CD8-positive, alpha-beta memory T cell (primary cell): ENCODE measurements around the gene WDR26. TPM values are rescaled to one million over a fixed set of nuclear protein-coding genes. Genes with fewer than 3 reads are reported as not detected.

Experiments
- CTCF ChIA-PET: fragments of 350-600 bp; sonication (Branson Sonifier 250); formaldehyde crosslinking; loops from one replicate; lab custom pipeline; 2021; ENCODE audit warnings: antibody characterized with exemption; lab: Charles Lee
- POLR2A ChIA-PET: fragments of 350-600 bp; sonication (Branson Sonifier 250); formaldehyde crosslinking; loops from one replicate; lab custom pipeline; 2021; ENCODE audit warnings: antibody characterized with exemption; lab: Charles Lee
- DNase-seq, 5 donors: peaks; one replicate each; pipeline versions ENCODE4 v3.0.0 to v3.0.0-alpha.2; 2020 to 2022; ENCODE audit warnings: mixed read lengths in 1 of 5
- H3K27ac ChIP-seq: one replicate; pipeline ENCODE4 v1.7.0; 2013; ENCODE audit warnings: low read depth, mild to moderate bottlenecking, low read length, moderate library complexity
- H3K27me3 ChIP-seq: 2 replicates; pipeline ENCODE4 v1.7.0; 2013; ENCODE audit warnings: low read length, mild to moderate bottlenecking; ENCODE audit not compliant: insufficient read depth, poor library complexity, severe bottlenecking
- H3K36me3 ChIP-seq: 2 replicates; pipeline ENCODE4 v1.7.0; 2013; ENCODE audit warnings: mild to moderate bottlenecking, low read length, moderate library complexity; ENCODE audit not compliant: insufficient read depth
- H3K4me1 ChIP-seq: 2 replicates; pipeline ENCODE4 v1.7.0; 2013; ENCODE audit warnings: mild to moderate bottlenecking, low read length, moderate library complexity; ENCODE audit not compliant: insufficient read depth
- H3K4me3 ChIP-seq: 2 replicates; pipeline ENCODE4 v1.7.0; 2013; ENCODE audit warnings: mild to moderate bottlenecking, low read length
- H3K9me3 ChIP-seq: 2 replicates; pipeline ENCODE4 v1.7.0; 2013; ENCODE audit warnings: mild to moderate bottlenecking, low read length
- H3K27ac Mint-ChIP-seq, 8 donors: one replicate each; pipeline ENCODE4 v1.8.0; 2020 to 2021; ENCODE audit warnings: mixed read lengths in 8 of 8, mild to moderate bottlenecking in 6 of 8, inconsistent platforms in 3 of 8, moderate library complexity in 3 of 8
- H3K27me3 Mint-ChIP-seq, 2 donors: one replicate each; pipeline ENCODE4 v1.8.0; 2020 to 2021; ENCODE audit warnings: mixed read lengths in 2 of 2, mild to moderate bottlenecking in 1 of 2, moderate library complexity in 1 of 2
- H3K36me3 Mint-ChIP-seq, 3 donors: one replicate each; pipeline ENCODE4 v1.8.0; 2020 to 2021; ENCODE audit warnings: mixed read lengths in 3 of 3, inconsistent platforms in 1 of 3, mild to moderate bottlenecking in 1 of 3
- H3K4me1 Mint-ChIP-seq, 3 donors: one replicate each; pipeline ENCODE4 v1.8.0; 2020 to 2021; ENCODE audit warnings: mixed read lengths in 3 of 3, inconsistent platforms in 1 of 3, mild to moderate bottlenecking in 1 of 3
- H3K4me3 Mint-ChIP-seq, 7 donors: one replicate each; pipeline ENCODE4 v1.8.0; 2020 to 2021; ENCODE audit warnings: mixed read lengths in 7 of 7, mild to moderate bottlenecking in 6 of 7, moderate library complexity in 4 of 7, inconsistent platforms in 2 of 7
- H3K9me3 Mint-ChIP-seq, 5 donors: one replicate each; pipeline ENCODE4 v1.8.0; 2020 to 2022; ENCODE audit warnings: mixed read lengths in 5 of 5, mild to moderate bottlenecking in 3 of 5, moderate library complexity in 2 of 5, inconsistent platforms in 1 of 5
- polyA plus RNA-seq: library from polyadenylated mRNA; unstranded; fragments of 300-500 nt; fragmentation: Illumina TruSeq; gene quantifications from one replicate; pipeline ENCODE4 v1.2.3, GENCODE V29; 2021
- total RNA-seq, 2 experiments: library from RNA; stranded (reverse); gene quantifications; one replicate each; pipeline ENCODE4 v1.2.3, GENCODE V29; 2021

The WDR26 gene
- total and polyA plus RNA-seq, 3 experiments from 2014 or later = 5.6 to 66.1 (median 65.8) TPM

DNA sequence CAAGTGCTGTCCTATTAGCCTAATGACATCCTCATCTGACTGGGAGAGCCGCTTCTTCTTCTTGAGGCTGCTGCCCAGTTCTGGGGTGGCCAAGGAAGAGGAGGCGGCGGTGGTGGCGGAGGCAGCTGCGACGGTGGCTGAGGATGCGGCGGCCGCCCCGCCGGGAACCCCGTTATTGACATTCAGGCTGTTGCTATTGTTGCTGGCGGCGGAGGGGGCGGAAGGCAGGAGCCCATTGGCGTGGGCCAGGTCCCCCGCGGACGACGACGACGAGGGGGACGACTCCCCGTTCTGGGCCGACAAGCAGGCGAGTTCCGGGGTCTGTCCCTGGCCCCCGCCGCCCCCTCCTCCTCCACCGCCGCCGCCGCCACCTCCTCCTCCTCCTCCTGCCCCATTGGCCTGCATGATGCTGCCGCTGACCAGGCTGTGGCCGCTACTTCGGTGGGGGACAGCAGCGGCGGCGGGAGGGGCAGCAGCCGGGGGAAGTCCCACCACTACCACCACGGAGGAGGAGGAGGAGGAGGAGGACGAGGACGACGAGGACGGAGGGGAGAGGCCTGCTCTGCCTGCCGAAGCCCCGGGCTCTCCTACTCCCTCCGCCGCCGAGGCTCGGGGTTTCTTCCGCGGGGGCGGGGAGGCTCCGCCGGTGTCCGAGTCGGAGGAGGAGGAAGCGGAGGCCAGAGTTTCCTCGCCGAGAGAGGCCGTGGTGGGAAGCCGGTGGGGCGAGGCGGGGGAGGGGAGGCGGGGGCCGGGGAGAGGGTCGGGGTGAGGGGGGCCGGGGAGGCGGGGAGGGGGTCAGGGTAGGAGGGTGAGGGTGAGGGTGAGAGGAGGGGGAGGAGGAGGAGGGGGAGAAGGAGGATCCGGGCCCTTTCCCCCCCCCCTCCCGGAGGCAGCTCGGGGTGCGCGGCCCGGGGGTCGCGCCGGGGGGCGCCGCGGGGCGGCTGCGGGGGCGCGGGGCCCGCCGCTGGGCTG lies 610 bp downstream of the WDR26 start:
- Histone ChIP-seq H3K4me1 (peaks cover 56% of the 10 kb centered on the region), H3K36me3 (no peaks in the 10 kb centered on the region), H3K4me3 (peak overlapping the region; percentile 47), H3K27ac (peak overlapping the region; percentile 72), H3K27me3 (no peaks in the 10 kb centered on the region), H3K9me3 (no peaks in the 10 kb centered on the region)
- ChIA-PET POLR2A (interaction anchor here (0.5 to 1.7 kb wide), 5 partner anchors 51 to 1221 kb away, joined by 3 to 4 read pairs (median 4); partner anchors contain the start of gene NVL), CTCF (interaction anchor here (0.9 to 2.9 kb wide), 4 partner anchors 9 to 24 kb away, joined by 3 to 13 read pairs (median 5); no protein-coding TSS in a partner anchor)
- peak overlapping the region; percentile 92 to 99 (median 98) for H3K27ac Mint-ChIP-seq
- no peaks in the 10 kb centered on the region for H3K27me3 Mint-ChIP-seq
- no peaks in the 10 kb centered on the region for H3K9me3 Mint-ChIP-seq
- peaks cover 52 to 73% (median 67%) of the 10 kb centered on the region in 3 donors for H3K4me1 Mint-ChIP-seq
- H3K4me3 Mint-ChIP-seq = peak overlapping the region; percentile 90 to 98 (median 96)
- H3K36me3 Mint-ChIP-seq = peaks cover 0 to 43% (median 1%) of the 10 kb centered on the region in 3 donors
- DNase-seq = peak; percentile 55 to 82 (median 61)

- ChIA-PET CTCF (interaction anchor here (0.9 to 2.9 kb wide), 3 partner anchors 14 to 317 kb away, joined by 3 to 13 read pairs (median 3); no protein-coding TSS in a partner anchor), POLR2A (no interaction called here)
- Mint-ChIP-seq H3K27ac (peak overlapping the region; percentile 89 to 99 (median 93)), H3K9me3 (no peaks in the 10 kb centered on the region), H3K4me1 (peaks cover 53 to 75% (median 72%) of the 10 kb centered on the region in 3 donors), H3K4me3 (peak overlapping the region; percentile 90 to 96 (median 92)), H3K27me3 (no peaks in the 10 kb centered on the region), H3K36me3 (peaks cover 0 to 47% (median 1%) of the 10 kb centered on the region in 3 donors)
- Histone ChIP-seq H3K9me3 (no peaks in the 10 kb centered on the region), H3K4me1 (peaks cover 56% of the 10 kb centered on the region), H3K27me3 (no peaks in the 10 kb centered on the region), H3K4me3 (peak overlapping the region; percentile 77), H3K36me3 (no peaks in the 10 kb centered on the region), H3K27ac (peak overlapping the region; percentile 72)
- peak in 4 of 5 donors; percentile 10 to 49 (median 26) for DNase-seq
Measured at GRCh38 chr1:224433041-224433691, 1.4 kb downstream of the WDR26 start.

DNA sequence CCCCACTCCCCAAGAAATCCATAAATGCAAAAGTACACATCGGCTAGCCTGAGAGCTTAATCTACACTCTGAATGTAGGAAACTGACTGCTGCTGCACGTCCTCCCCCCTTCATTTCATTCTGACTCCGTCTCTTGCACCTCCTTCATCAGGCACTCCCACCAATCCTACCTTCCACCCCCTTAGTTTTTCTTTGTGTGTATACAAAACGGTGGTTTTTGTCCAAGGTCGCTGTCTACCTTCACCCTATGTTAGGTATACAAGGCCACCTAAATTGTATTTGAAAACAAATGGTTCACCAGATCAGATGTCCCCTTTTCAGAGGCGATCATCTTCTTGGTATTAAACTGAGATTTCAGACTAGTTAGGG lies 1.9 kb downstream of the WDR26 start:
- Mint-ChIP-seq H3K36me3 (peaks cover 0 to 51% (median 1%) of the 10 kb centered on the region in 3 donors), H3K4me1 (peaks cover 57 to 79% (median 77%) of the 10 kb centered on the region in 3 donors), H3K4me3 (peak overlapping the region; percentile 90 to 96 (median 92)), H3K27ac (peak overlapping the region; percentile 89 to 99 (median 93)), H3K27me3 (no peaks in the 10 kb centered on the region), H3K9me3 (no peaks in the 10 kb centered on the region)
- ChIA-PET POLR2A (interaction anchor here (0.7 kb wide), 1 partner anchor 316 kb away, joined by 3 read pairs; no protein-coding TSS in a partner anchor), CTCF (interaction anchor here (1.1 to 2.9 kb wide), 2 partner anchors 25 to 316 kb away, joined by 3 to 13 read pairs; no protein-coding TSS in a partner anchor)
- H3K27me3 ChIP-seq = no peaks in the 10 kb centered on the region
- peaks cover 56% of the 10 kb centered on the region for H3K4me1 ChIP-seq
- no peaks in the 10 kb centered on the region for H3K36me3 ChIP-seq
- H3K4me3 ChIP-seq = peak overlapping the region; percentile 77
- H3K27ac ChIP-seq = peak overlapping the region; percentile 72
- peak in 2 of 5 donors; percentile 18 to 29 for DNase-seq
- no peaks in the 10 kb centered on the region for H3K9me3 ChIP-seq

- H3K27ac Mint-ChIP-seq = peak overlapping the region; percentile 52 to 99 (median 92)
- no peaks in the 10 kb centered on the region for H3K9me3 ChIP-seq
- H3K4me1 Mint-ChIP-seq = peaks cover 58 to 79% (median 77%) of the 10 kb centered on the region in 3 donors
- peaks cover 55% of the 10 kb centered on the region for H3K4me1 ChIP-seq
- ChIA-PET POLR2A (interaction anchor here (0.7 to 1.0 kb wide), 3 partner anchors 249 to 318 kb away, joined by 3 to 5 read pairs (median 3); partner anchors contain the start of genes DEGS1 and FBXO28), CTCF (interaction anchor here (1.1 to 2.9 kb wide), 2 partner anchors 26 to 316 kb away, joined by 3 to 13 read pairs; no protein-coding TSS in a partner anchor)
- H3K27ac ChIP-seq = peak overlapping the region; percentile 72
- H3K4me3 ChIP-seq = peak overlapping the region; percentile 77
- peak overlapping the region; percentile 90 to 96 (median 92) for H3K4me3 Mint-ChIP-seq
- no peaks in the 10 kb centered on the region for H3K9me3 Mint-ChIP-seq
- no peaks in the 10 kb centered on the region for H3K27me3 ChIP-seq
- no peak for DNase-seq
- H3K27me3 Mint-ChIP-seq = no peaks in the 10 kb centered on the region
- no peaks in the 10 kb centered on the region for H3K36me3 ChIP-seq
- H3K36me3 Mint-ChIP-seq = peaks cover 0 to 55% (median 3%) of the 10 kb centered on the region in 3 donors
Measured at GRCh38 chr1:224432146-224432545, 2.5 kb downstream of the WDR26 start.

- H3K4me3 ChIP-seq = peak overlapping the region; percentile 77
- H3K27me3 ChIP-seq = no peaks in the 10 kb centered on the region
- Mint-ChIP-seq H3K36me3 (peaks cover 0 to 57% (median 3%) of the 10 kb centered on the region in 3 donors), H3K27me3 (no peaks in the 10 kb centered on the region), H3K4me1 (peaks cover 56 to 78% (median 75%) of the 10 kb centered on the region in 3 donors), H3K4me3 (peak overlapping the region; percentile 63 to 96 (median 92)), H3K9me3 (no peaks in the 10 kb centered on the region), H3K27ac (peak overlapping the region in 7 of 8 donors; percentile 53 to 99 (median 91))
- no peaks in the 10 kb centered on the region for H3K36me3 ChIP-seq
- peaks cover 50% of the 10 kb centered on the region for H3K4me1 ChIP-seq
- H3K9me3 ChIP-seq = no peaks in the 10 kb centered on the region
- no peak for DNase-seq
- ChIA-PET POLR2A (interaction anchor here (1.0 to 1.1 kb wide), 3 partner anchors 52 to 318 kb away, joined by 3 to 5 read pairs (median 3); partner anchors contain the start of genes DEGS1 and FBXO28), CTCF (interaction anchor here (1.1 to 2.9 kb wide), 3 partner anchors 17 to 315 kb away, joined by 3 to 13 read pairs (median 4); no protein-coding TSS in a partner anchor)
- no peak overlapping the region for H3K27ac ChIP-seq
Measured at GRCh38 chr1:224431726-224432125, 2.9 kb downstream of the WDR26 start.

- ChIA-PET CTCF (interaction anchor here (1.0 to 1.8 kb wide), 3 partner anchors 16 to 27 kb away, joined by 3 to 10 read pairs (median 4); no protein-coding TSS in a partner anchor), POLR2A (interaction anchor here (1.0 to 1.1 kb wide), 2 partner anchors 51 to 75 kb away, joined by 3 read pairs; no protein-coding TSS in a partner anchor)
- Mint-ChIP-seq H3K4me3 (peak overlapping the region; percentile 64 to 85 (median 74)), H3K27me3 (no peaks in the 10 kb centered on the region), H3K9me3 (no peaks in the 10 kb centered on the region), H3K36me3 (peaks cover 0 to 65% (median 3%) of the 10 kb centered on the region in 3 donors), H3K4me1 (peaks cover 52 to 75% (median 70%) of the 10 kb centered on the region in 3 donors), H3K27ac (peak overlapping the region; percentile 24 to 95 (median 71))
- H3K27me3 ChIP-seq = no peaks in the 10 kb centered on the region
- H3K4me1 ChIP-seq = peaks cover 43% of the 10 kb centered on the region
- DNase-seq = peak in 3 of 5 donors; percentile 11 to 60 (median 53)
- peak overlapping the region; percentile 60 for H3K27ac ChIP-seq
- no peaks in the 10 kb centered on the region for H3K36me3 ChIP-seq
- H3K9me3 ChIP-seq = no peaks in the 10 kb centered on the region
- peak overlapping the region; percentile 58 for H3K4me3 ChIP-seq
Measured at GRCh38 chr1:224430511-224431113, 4.0 kb downstream of the WDR26 start.
